HG03064 (cell line): ENCODE measurements around the gene TOB1.

Source experiments
- ATAC-seq: cut with Tn5 transposase; IDR thresholded peaks from one replicate; pipeline ENCODE4 v1.9.1; 2021; ENCODE audit warnings: low read depth; ENCODE audit not compliant: unreplicated experiment

Gene TOB1

GRCh38 chr17:50848711-50849110, 17.4 kb downstream of the TOB1 start:
- ATAC-seq, result no peak

DNA sequence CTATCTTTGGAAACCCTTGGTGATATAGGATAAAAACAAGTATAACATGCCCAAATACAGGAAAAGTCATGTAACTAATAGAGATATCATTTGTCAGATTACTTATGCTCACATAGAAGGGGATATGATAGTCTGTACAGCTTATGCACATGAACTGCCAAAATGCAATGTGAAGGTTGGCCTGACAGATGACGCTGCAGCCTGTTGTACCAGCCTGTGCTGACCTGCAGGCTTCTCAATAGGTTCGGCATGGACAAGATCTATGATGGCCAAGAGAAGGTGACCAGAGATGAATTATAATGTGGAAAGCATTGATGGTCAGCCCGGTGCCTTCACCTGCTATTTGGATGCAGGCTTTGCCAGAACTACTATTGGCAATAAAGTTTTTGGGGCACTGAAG, 18.1 kb downstream of the TOB1 start:
- no peak for ATAC-seq

DNA sequence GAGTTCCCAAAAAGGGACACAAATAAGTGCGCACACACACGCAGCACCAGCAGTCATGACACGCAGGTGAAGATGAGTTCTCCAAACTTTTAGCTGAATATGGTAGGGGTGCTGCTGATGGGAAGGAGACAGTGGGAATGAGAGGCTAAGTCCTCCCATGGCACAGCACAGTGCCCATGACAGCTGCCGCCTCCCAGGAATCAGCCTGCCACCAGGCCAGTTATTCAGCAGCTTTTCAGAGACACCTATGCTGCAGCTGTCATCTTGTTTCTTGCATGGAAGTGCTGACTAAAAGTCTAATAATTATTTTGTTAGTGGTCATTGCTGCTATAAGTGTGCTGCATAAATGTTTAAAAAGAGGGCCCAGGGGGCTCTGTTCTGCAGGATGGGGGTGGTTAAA, 18.6 kb downstream of the TOB1 start:
- no peak for ATAC-seq

DNA sequence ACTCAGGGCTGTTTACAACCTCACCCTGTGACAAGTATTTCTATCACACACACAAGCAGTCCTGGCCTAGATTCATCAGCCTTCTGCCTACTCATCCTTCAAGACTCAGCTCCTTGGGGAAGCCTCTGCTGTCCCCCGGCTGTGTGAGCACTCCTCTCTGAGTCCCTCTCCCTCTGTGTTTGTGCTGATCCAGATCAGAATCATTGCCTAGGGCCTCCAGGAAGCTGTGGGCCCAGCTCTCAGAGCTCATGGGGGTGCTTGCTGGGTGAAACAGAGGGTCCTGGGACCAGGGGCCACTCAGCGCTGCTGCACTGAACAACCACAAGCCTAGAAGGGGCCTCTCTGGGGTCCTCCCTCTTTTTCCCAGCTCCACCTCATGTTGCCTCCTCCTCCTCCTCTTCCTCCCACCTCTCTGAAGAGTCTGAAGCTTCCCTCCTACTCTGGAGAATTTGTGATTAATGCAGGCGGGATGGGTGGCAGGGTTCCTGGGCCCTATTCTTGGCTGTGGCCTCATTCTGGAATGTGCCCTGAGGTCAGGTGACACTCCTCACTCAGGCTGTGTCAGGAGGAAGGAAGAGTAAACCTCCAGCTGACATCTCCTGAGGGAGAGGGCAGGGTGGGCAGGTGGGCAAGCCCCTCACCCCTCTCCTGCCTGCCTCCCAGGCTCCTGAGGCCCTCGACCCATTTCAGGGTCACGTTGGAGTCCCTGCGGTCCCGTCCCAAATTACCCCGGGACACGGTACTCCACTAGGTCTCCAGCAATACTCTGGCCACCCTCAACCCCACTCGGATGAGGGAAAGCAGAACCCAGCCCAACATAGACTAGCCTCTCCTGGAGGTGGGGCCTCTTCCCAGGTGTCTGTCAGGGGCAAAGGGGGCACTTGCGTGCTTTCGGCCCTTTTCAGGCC, 20.7 kb downstream of the TOB1 start:
- ATAC-seq, result no peak

- no peak for ATAC-seq
These were observed 21.9 kb downstream of the TOB1 start for GRCh38 chr17:50844117-50844700.

- no peak for ATAC-seq
These were observed 22.8 kb downstream of the TOB1 start for GRCh38 chr17:50843150-50843905.

DNA sequence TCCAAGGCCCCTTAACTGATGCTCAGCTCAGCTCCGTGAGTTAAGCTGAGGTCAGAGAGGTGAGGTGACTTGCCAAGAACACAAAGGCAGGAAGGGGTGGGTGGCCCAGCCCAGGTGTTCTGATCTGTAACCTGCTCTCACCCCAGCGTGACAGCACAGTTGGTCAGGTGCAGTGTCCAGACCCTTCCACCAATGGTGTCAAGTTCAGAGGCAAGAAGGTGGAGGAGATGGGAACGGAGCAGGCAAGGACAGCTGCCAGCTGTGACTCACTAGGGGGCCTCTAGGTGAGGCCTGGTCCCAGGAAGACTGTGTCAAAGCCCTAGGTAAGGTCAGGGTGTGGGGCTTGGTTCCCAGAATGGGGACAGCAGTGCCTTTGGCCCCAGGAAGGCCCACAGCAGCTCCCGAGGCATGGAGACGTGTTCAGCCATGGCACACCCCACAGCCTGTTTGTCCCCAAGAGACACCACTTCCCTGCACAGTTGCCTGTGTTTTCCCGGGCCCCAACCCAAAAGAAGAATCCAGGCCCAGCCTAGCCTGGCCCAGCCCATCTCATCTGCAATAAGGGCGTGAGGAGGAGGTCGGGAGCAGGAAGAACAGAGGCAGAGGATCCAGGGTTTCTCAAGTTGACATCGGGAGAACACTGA, 23.5 kb downstream of the TOB1 start:
- ATAC-seq, result no peak

- ATAC-seq, result no peak
These were observed 24.2 kb downstream of the TOB1 start for GRCh38 chr17:50841949-50842354.

GRCh38 chr17:50841277-50841948, 24.7 kb downstream of the TOB1 start:
- no peak for ATAC-seq

DNA sequence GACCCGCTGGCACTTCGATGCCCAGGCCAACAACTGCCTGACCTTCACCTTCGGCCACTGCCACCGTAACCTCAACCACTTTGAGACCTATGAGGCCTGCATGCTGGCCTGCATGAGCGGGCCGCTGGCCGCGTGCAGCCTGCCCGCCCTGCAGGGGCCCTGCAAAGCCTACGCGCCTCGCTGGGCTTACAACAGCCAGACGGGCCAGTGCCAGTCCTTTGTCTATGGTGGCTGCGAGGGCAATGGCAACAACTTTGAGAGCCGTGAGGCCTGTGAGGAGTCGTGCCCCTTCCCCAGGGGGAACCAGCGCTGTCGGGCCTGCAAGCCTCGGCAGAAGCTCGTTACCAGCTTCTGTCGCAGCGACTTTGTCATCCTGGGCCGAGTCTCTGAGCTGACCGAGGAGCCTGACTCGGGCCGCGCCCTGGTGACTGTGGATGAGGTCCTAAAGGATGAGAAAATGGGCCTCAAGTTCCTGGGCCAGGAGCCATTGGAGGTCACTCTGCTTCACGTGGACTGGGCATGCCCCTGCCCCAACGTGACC, 25.8 kb downstream of the TOB1 start:
- no peak for ATAC-seq

- ATAC-seq, result no peak
These were observed 26.4 kb downstream of the TOB1 start for GRCh38 chr17:50839591-50840310.

- ATAC-seq, result no peak
These were observed 27.9 kb downstream of the TOB1 start for GRCh38 chr17:50837980-50838954.

DNA sequence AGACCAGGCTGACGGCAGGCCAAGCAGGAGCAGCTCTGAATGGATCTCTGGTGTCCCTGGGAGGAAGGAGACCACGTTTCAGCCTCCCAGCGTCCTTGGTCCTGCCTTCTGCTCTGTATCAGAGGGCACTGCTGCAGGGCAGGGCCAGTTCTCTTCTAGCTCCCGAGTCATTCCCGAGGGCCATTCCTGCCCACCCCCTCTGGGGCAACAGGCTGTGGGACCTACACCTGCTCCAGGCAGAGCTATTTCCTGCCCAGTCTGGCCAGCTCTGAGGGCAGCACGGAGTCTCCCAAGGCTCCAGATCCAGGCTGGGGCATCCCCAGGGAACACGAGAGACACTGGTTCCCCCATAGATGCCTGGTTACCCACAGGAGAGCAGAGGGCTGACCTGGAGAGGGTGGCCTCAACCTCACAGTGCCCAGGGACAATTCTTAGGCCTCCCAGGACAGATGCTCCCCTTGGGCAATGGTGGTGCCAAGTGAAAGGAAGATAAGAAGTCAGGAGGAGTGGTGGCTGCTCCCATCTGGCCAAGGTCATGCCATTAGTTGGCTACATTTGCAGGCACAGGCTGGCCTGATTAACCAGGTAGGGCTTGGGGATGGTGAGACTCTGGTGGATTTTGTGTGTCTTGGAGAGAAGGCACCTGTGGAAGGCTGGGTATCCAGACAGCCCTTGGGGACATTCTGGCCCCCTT, 28.7 kb downstream of the TOB1 start:
- no peak for ATAC-seq

DNA sequence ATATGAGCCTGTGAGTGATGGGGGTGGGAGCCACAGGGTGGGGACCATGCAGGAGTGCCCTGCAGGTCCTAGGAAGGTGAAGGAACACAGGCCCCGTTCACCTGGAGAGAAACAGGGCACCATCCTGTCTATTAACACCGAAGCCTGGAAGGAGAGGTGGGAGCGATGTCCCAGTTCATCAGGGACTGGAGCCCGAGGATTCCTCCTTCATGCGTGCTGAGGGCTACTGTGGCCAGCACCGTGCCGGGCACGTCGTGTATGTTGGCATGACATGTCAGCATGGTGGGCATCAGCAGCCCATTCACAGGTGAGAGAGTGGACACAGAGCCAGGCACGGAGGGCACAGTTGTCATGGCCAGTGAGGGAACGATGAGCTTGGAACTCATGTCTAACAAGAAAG, 29.3 kb downstream of the TOB1 start:
- ATAC-seq, result no peak

- no peak for ATAC-seq
These were observed 30.6 kb downstream of the TOB1 start, which contains the start of gene WFIKKN2 for GRCh38 chr17:50835301-50836234. TSS of gene WFIKKN2 (plus strand) at chr17:50835586. CDS start at chr17:50835938, 352 bp downstream.

- ATAC-seq, result no peak
These were observed 31.5 kb downstream of the TOB1 start for GRCh38 chr17:50834429-50835300.
